ENCODE results near the gene VPS16. TPM values are rescaled to one million over a fixed set of nuclear protein-coding genes. Genes with fewer than 3 reads are reported as not detected.
A peak's percentile ranks its signal among the peaks of the same experiment; 100 is the strongest.

VPS16 gene
- total and polyA plus RNA-seq, 11 donors, result 13.9 to 28.6 (median 19.7) TPM

DNA sequence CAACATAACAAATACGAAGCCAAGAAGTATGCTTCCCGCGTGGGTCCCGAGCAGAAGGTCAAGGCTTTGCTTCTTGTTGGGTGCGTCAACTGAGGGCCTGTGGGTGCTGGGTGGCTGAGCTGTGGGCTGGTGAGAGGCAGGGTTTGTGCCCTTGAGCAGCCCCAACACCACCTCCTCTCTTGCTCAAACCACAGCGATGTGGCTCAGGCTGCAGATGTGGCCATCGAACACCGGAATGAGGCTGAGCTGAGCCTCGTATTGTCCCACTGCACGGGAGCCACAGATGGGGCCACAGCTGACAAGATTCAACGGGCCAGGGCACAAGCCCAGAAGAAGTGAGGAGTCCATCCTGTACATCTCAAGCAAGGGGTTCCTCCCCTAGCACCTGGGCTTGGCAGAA is 25.7 kb downstream of the VPS16 start:
- Histone ChIP-seq H3K27me3 (no peaks in the 10 kb centered on the region), H3K9me3 (no peaks in the 10 kb centered on the region), H3K27ac (no peak overlapping the region), H3K4me1 (peaks cover 0 to 24% (median 2%) of the 10 kb centered on the region in 12 donors), H3K36me3 (peaks cover 0 to 57% (median 45%) of the 10 kb centered on the region in 9 donors), H3K4me3 (no peak overlapping the region)
- 93 to 97% (median 95%) methylated on average over 11 of the region's 11 CpGs for WGBS, 4 donors
- DNase-seq (no peak), ATAC-seq (no peak)
- TF ChIP-seq, protein P1, sequence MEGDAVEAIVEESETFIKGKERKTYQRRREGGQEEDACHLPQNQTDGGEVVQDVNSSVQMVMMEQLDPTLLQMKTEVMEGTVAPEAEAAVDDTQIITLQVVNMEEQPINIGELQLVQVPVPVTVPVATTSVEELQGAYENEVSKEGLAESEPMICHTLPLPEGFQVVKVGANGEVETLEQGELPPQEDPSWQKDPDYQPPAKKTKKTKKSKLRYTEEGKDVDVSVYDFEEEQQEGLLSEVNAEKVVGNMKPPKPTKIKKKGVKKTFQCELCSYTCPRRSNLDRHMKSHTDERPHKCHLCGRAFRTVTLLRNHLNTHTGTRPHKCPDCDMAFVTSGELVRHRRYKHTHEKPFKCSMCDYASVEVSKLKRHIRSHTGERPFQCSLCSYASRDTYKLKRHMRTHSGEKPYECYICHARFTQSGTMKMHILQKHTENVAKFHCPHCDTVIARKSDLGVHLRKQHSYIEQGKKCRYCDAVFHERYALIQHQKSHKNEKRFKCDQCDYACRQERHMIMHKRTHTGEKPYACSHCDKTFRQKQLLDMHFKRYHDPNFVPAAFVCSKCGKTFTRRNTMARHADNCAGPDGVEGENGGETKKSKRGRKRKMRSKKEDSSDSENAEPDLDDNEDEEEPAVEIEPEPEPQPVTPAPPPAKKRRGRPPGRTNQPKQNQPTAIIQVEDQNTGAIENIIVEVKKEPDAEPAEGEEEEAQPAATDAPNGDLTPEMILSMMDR (IDR thresholded peaks at IDR 0.05), result no peak
- no peak for TF ChIP-seq POLR2A (IDR thresholded peaks at IDR 0.05)
- intact Hi-C loops (cut with DNase I), result loop anchor here in 1 of 10 donors (10.0 kb wide), 1 partner anchor 429 kb away; no protein-coding TSS in a partner anchor

DNA sequence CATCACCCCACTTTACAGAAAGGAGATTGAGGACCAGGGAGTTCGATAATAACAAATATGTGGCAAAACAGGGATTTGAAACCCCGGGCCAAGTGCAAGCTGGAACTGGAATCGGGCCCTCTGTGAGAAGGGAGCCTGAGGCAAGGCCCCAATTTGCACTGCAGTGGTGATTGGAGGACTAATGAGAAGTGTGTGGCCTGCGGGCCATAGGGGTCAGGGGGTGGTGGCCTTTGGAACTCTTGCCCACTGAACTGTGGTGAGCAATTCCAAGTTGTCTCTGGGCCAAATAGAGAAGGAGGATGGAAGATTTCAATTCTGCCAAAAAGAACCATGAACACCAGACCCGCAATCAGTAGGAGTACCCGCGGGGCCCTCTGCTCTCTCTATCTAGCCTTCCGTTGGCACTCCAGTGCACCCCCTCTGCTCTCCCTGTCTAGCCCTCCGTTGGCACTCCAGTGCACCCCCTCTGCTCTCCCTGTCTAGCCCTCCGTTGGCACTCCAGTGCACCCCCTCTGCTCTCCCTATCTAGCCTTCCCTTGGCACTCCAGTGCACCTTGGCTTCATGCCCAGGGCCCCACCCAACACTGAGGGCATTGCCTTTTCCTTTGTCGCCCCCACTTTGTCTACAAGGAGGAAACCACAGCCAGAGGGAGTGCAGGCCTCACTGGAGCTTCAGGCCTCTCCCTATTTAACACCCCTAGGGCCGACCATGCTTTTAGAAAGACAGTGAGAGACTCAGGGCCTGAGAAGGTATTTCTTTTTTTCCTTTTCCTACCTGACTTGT is 26.7 kb downstream of the VPS16 start:
- intact Hi-C loops (cut with DNase I), result loop anchor here in 1 of 10 donors (10.0 kb wide), 1 partner anchor 428 kb away; no protein-coding TSS in a partner anchor

DNA sequence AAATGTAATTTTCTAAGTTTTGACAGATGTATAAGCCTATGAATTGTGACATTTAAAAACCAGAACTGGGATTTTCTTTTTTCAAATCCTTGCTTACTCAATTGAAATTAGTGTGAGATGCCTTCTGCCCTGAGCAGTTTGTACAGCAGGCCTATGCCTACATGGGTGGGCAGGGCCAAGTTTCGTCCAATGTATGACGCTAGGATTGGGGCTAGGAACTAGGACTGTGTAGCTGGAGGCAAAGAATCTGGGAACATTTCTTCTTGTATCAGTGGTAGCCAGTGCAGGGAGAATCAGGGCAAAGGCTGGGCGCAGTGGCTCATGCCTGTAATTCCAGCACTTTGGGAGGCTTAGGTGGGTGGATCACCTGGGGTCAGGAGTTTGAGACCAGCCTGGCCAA is 28.8 kb downstream of the VPS16 start:
- Histone ChIP-seq H3K4me1 (peaks cover 0 to 38% (median 13%) of the 10 kb centered on the region in 12 donors), H3K9me3 (no peaks in the 10 kb centered on the region), H3K4me3 (no peak overlapping the region), H3K36me3 (peaks cover 0 to 26% (median 21%) of the 10 kb centered on the region in 9 donors), H3K27ac (no peak overlapping the region), H3K27me3 (no peaks in the 10 kb centered on the region)
- no peak for TF ChIP-seq POLR2A (IDR thresholded peaks at IDR 0.05)
- TF ChIP-seq, protein P1 (IDR thresholded peaks at IDR 0.05), result no peak
- ATAC-seq (no peak), DNase-seq (no peak)
- 94 to 97% (median 96%) methylated on average over 3 of the region's 3 CpGs for WGBS, 4 donors
- intact Hi-C loops (cut with DNase I), result loop anchor here in 1 of 10 donors (10.0 kb wide), 1 partner anchor 425 kb away; no protein-coding TSS in a partner anchor

More for the DNA sequence above, 26.7 kb downstream of the VPS16 start:
- Histone ChIP-seq H3K9me3 (no peaks in the 10 kb centered on the region), H3K27ac (no peak overlapping the region), H3K4me1 (peaks cover 0 to 34% (median 9%) of the 10 kb centered on the region in 12 donors), H3K27me3 (no peaks in the 10 kb centered on the region), H3K4me3 (no peak overlapping the region), H3K36me3 (peaks cover 0 to 47% (median 35%) of the 10 kb centered on the region in 9 donors)
- DNase-seq (no peak), ATAC-seq (no peak)
- WGBS, 4 donors, result 77 to 92% (median 80%) methylated on average over 12 of the region's 12 CpGs
- no peak for TF ChIP-seq POLR2A (IDR thresholded peaks at IDR 0.05)
- TF ChIP-seq, protein P1 (IDR thresholded peaks at IDR 0.05), result no peak

DNA sequence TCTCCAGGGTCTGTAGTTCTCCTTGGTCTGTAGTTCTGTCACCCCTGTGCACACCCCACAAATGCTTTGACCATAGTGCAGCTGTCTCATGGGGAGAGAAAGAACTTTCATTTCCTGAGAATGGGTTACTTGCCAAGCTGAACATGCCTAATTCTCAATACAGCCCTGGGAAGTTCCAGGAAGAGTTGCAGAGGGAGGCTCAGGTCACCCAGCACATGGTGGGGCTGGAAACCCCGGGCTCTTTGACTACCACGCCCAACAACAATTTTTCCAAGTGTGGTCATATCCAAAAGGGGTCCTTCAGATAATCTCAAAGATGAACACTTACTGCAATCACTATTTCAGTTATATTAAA is 30.5 kb downstream of the VPS16 start:
- H3K27ac ChIP-seq, result peak overlapping the region in 1 of 12 donors; percentile 63
- intact Hi-C loops (cut with DNase I), result loop anchor here in 2 of 10 donors (5.0 to 10.0 kb wide), 2 partner anchors 114 to 131 kb away; no protein-coding TSS in a partner anchor
- H3K9me3 ChIP-seq, result no peaks in the 10 kb centered on the region
- no peak overlapping the region for H3K4me3 ChIP-seq
- ATAC-seq (no peak), DNase-seq (no peak)
- no peaks in the 10 kb centered on the region for H3K27me3 ChIP-seq
- peaks cover 0 to 54% (median 29%) of the 10 kb centered on the region in 12 donors for H3K4me1 ChIP-seq
- peaks cover 0 to 10% (median 6%) of the 10 kb centered on the region in 9 donors for H3K36me3 ChIP-seq
- no peak for TF ChIP-seq POLR2A (IDR thresholded peaks at IDR 0.05)
- TF ChIP-seq, protein P1 (IDR thresholded peaks at IDR 0.05), result no peak
- 31 to 52% (median 36%) methylated on average over 2 of the region's 2 CpGs for WGBS, 4 donors

Data from heart left ventricle (tissue), 16 donors.